Osteoblast (primary cell): ENCODE data around the gene RGS13. TPM values are rescaled to one million over a fixed set of nuclear protein-coding genes. Genes with fewer than 3 reads are reported as not detected.

Experiments used
- DNase-seq: peaks from one replicate; pipeline ENCODE4 v3.0.0; 2011; ENCODE audit warnings: low spot score, mixed read lengths; ENCODE audit not compliant: insufficient read length; ENCODE audit errors: missing footprints
- H2AFZ ChIP-seq: 2 replicates; pipeline ENCODE4 v1.6.0; 2011; ENCODE audit warnings: mild to moderate bottlenecking, low read length
- H3K27ac ChIP-seq: 2 replicates; pipeline ENCODE4 v1.5.1; 2011; ENCODE audit warnings: mild to moderate bottlenecking, low read depth, low read length, moderate library complexity
- H3K27me3 ChIP-seq: 2 replicates; pipeline ENCODE4 v1.6.0; 2012; ENCODE audit warnings: mild to moderate bottlenecking, control low read depth, inconsistent platforms, low read length, moderate library complexity; ENCODE audit not compliant: insufficient read depth
- H3K36me3 ChIP-seq: 2 replicates; pipeline ENCODE4 v1.5.1; 2011; ENCODE audit warnings: mild to moderate bottlenecking, low read length, control low read depth, moderate library complexity; ENCODE audit not compliant: insufficient read depth
- H3K4me1 ChIP-seq: 2 replicates; pipeline ENCODE4 v1.5.1; 2011; ENCODE audit warnings: mild to moderate bottlenecking, low read length, control low read depth, moderate library complexity; ENCODE audit not compliant: insufficient read depth
- H3K4me2 ChIP-seq: 2 replicates; pipeline ENCODE4 v1.6.0; 2011; ENCODE audit warnings: mild to moderate bottlenecking, low read length; ENCODE audit not compliant: insufficient read depth
- H3K4me3 ChIP-seq: fragments of 200-600 bp; sonication (generic); 3 replicates; pipeline ENCODE4 v1.5.1; 2012; ENCODE audit warnings: mild to moderate bottlenecking, low read length, inconsistent platforms; ENCODE audit not compliant: insufficient read depth
- H3K79me2 ChIP-seq: 2 replicates; pipeline ENCODE4 v1.6.0; 2012; ENCODE audit warnings: mild to moderate bottlenecking, low read length, control low read depth, inconsistent platforms; ENCODE audit not compliant: insufficient read depth
- H3K9me3 ChIP-seq: 2 replicates; pipeline ENCODE4 v1.5.1; 2011; ENCODE audit warnings: low read depth, low read length, control low read depth
- H4K20me1 ChIP-seq: 2 replicates; pipeline ENCODE4 v1.6.0; 2012; ENCODE audit warnings: mild to moderate bottlenecking, low read length, control low read depth; ENCODE audit not compliant: insufficient read depth
- total RNA-seq: library from RNA; depleted of rRNA; stranded (reverse); fragments of >200 nt; gene quantifications from 2 replicates; pipeline ENCODE4 v1.2.3, GENCODE V29; 2012
- TF ChIP-seq, protein P1 (sequence below): IDR thresholded peaks from 2 replicates; pipeline ENCODE4 v1.5.1; 2011; ENCODE audit warnings: mild to moderate bottlenecking, low read depth, low read length, moderate library complexity; ENCODE audit errors: extremely low read depth

The RGS13 gene
- total RNA-seq, 1 donor = not detected

- DNase-seq = no peak
- no peak overlapping the region for H3K27ac ChIP-seq
- TF ChIP-seq, protein P1, sequence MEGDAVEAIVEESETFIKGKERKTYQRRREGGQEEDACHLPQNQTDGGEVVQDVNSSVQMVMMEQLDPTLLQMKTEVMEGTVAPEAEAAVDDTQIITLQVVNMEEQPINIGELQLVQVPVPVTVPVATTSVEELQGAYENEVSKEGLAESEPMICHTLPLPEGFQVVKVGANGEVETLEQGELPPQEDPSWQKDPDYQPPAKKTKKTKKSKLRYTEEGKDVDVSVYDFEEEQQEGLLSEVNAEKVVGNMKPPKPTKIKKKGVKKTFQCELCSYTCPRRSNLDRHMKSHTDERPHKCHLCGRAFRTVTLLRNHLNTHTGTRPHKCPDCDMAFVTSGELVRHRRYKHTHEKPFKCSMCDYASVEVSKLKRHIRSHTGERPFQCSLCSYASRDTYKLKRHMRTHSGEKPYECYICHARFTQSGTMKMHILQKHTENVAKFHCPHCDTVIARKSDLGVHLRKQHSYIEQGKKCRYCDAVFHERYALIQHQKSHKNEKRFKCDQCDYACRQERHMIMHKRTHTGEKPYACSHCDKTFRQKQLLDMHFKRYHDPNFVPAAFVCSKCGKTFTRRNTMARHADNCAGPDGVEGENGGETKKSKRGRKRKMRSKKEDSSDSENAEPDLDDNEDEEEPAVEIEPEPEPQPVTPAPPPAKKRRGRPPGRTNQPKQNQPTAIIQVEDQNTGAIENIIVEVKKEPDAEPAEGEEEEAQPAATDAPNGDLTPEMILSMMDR = no peak
- no peaks in the 10 kb centered on the region for H4K20me1 ChIP-seq
- peak overlapping the region; percentile 41 for H3K4me2 ChIP-seq
- no peaks in the 10 kb centered on the region for H3K9me3 ChIP-seq
- no peak overlapping the region for H3K4me3 ChIP-seq
- no peaks in the 10 kb centered on the region for H3K27me3 ChIP-seq
- H2AFZ ChIP-seq = peak overlapping the region; percentile 56
- no peaks in the 10 kb centered on the region for H3K79me2 ChIP-seq
- no peaks in the 10 kb centered on the region for H3K4me1 ChIP-seq
- no peaks in the 10 kb centered on the region for H3K36me3 ChIP-seq
These were observed 2.3 kb upstream of the RGS13 start for GRCh38 chr1:192633533-192634253.

GRCh38 chr1:192635041-192635440 lies 906 bp upstream of the RGS13 start:
- no peaks in the 10 kb centered on the region for H3K9me3 ChIP-seq
- TF ChIP-seq, protein P1 = no peak
- peaks cover 5% of the 10 kb centered on the region for H3K4me1 ChIP-seq
- H4K20me1 ChIP-seq = no peaks in the 10 kb centered on the region
- no peak overlapping the region for H3K4me2 ChIP-seq
- H3K79me2 ChIP-seq = no peaks in the 10 kb centered on the region
- no peaks in the 10 kb centered on the region for H3K27me3 ChIP-seq
- peak overlapping the region; percentile 7 for H2AFZ ChIP-seq
- no peak overlapping the region for H3K27ac ChIP-seq
- no peaks in the 10 kb centered on the region for H3K36me3 ChIP-seq
- DNase-seq = no peak
- H3K4me3 ChIP-seq = no peak overlapping the region

GRCh38 chr1:192639607-192640368 lies 3.8 kb downstream of the RGS13 start:
- no peaks in the 10 kb centered on the region for H3K9me3 ChIP-seq
- no peak overlapping the region for H3K27ac ChIP-seq
- peak; percentile 25 for DNase-seq

More at GRCh38 chr1:192639607-192640368, 3.8 kb downstream of the RGS13 start:
- no peak overlapping the region for H3K4me2 ChIP-seq
- TF ChIP-seq, protein P1 = no peak
- no peak overlapping the region for H2AFZ ChIP-seq
- no peaks in the 10 kb centered on the region for H3K36me3 ChIP-seq
- no peaks in the 10 kb centered on the region for H3K79me2 ChIP-seq
- H3K27me3 ChIP-seq = no peaks in the 10 kb centered on the region
- H3K4me3 ChIP-seq = no peak overlapping the region
- peaks cover 8% of the 10 kb centered on the region for H3K4me1 ChIP-seq
- no peaks in the 10 kb centered on the region for H4K20me1 ChIP-seq
